HG02885 (cell line): Measurements from ENCODE around the gene PKD2L2.
"Not testable (repeated sequence)": the region's sequence is repeated elsewhere in the genome, so short reads cannot be mapped to it uniquely, and the experiment has no call there.

Experiments
- ATAC-seq: cut with Tn5 transposase; IDR thresholded peaks from one replicate; pipeline ENCODE4 v1.9.1; 2021; ENCODE audit warnings: mild to moderate bottlenecking; ENCODE audit not compliant: unreplicated experiment, poor library complexity

The PKD2L2 gene

GRCh38 chr5:137888863-137889759 lies at the start of gene PKD2L2:
Gene PKD2L2 (plus strand): TSS chr5:137889457. CDS start chr5:137889492, 35 bp downstream.
- ATAC-seq = peak; percentile 97

DNA sequence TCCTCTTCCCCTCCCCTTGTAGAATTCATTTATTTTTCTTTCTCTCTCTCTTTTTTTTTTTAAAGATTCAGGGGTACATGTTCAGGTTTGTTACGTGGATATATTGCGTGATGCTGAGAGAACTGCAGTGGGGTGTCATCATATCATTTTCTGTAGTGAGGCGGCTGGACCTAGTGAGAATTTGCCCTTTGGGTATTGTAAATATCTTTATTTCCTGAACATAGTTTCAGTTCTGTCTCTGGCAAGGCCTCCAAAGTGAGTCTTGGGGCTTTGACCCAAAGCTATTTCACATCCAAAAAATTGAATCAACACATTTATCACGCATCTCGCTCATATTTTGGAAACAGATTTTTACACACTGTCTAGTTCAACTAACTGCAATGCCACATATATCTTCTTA lies 47.0 kb upstream of the PKD2L2 start:
- no peak for ATAC-seq

- ATAC-seq = no peak
Observed at GRCh38 chr5:137843676-137844299, 45.5 kb upstream of the PKD2L2 start.

DNA sequence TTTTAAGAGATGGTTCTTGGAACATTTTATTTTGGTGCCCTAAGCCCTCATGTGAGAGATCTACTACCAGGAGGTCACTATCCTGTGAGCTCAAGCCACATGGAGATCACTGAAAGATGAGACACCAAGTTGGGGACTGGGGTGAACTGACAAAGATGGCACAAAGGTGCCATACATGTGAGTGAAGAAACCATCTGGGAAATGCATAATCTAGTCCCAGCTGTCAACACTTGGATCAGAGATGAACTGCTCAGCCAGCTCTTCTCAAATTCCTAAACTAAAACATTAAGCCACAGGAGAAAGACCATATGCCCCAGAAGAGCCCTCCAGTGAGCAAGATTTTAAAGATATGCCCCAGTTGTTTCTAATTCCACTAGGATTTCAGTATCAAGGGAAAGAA lies 43.8 kb upstream of the PKD2L2 start:
- ATAC-seq = no peak

DNA sequence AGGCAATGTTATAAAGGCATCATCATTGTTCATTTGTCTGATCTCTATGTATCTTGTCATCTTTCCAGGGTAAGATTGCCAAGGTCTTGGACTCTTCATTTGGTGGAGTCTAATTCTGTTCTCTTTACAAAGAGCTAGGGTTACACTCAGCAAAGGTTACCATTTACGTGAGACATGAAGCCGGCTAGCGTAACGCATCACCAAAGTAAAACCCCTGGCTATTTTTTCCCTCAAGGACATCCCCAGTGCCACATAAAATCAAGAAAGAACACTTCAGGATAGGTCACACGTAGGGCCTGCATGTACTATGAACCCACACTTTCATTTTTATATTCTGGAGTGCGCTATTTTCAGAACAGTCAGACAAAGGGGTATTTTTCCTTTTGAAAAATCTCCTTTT lies 41.6 kb upstream of the PKD2L2 start:
- peak; percentile 59 for ATAC-seq

- ATAC-seq = not testable (repeated sequence)
Observed at GRCh38 chr5:137853165-137853564, 36.1 kb upstream of the PKD2L2 start.

DNA sequence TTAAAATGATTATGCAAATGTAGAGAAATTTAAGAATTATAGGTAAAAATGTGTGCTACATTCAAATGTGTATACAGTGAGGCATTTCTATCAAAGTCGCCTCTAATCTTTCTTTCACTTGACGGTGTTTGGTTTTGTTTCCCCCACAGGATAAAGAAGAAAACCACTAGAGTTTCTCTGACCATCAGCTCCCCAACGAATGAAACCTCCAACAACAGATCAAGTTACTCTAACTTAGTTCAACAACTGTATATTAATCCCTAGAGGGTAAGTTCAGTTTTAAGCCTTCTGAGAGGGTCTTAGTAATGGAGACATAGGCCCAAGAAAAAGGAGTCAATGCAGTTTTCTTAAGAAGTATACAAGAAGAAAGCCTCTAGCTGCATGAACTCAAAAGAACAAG lies 33.1 kb upstream of the PKD2L2 start:
- peak; percentile 60 for ATAC-seq

DNA sequence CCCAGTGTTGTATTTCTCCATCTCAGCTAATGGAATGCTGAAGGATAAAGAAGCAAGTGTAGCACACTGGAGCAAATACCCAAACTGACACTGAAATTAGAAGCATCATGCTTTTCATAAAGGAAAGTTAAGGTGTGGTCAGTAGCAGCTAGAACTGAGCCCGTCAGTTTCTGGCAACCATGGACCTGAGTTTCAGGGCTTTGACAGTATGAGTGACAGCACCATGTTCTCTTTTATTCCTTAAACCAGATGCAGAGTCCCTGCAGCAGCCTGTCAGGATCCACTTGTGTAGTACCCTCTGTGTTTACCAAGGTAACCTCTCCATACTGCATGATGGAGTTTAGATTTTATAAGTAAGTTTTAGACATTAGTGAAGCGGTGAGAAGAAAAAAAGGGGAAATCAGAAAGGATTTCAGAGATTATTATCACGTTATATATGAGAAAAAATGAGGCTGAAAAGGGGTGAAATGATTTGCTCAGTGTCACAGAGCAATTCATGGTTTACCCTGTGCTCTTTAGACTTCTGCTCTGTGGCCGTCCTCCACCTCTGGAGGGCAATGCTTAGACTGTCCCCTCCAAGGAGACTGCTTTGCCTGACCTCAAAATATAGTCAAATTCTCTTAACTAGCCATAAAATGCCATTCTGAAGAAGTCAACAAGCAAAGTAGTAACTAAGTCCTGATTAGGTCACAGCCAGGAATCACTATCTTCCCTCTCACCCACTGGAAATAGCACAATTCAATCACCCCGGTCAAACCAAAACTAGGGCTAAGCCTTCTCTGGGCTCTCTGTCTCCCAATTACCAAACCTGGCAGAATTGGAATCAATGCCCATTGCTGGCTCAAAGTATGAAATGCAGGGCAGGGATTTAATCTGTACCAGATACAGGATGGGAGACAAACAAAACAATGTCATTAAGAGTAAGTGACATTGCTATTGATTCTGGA lies 32.1 kb upstream of the PKD2L2 start:
- ATAC-seq = peak; percentile 35

DNA sequence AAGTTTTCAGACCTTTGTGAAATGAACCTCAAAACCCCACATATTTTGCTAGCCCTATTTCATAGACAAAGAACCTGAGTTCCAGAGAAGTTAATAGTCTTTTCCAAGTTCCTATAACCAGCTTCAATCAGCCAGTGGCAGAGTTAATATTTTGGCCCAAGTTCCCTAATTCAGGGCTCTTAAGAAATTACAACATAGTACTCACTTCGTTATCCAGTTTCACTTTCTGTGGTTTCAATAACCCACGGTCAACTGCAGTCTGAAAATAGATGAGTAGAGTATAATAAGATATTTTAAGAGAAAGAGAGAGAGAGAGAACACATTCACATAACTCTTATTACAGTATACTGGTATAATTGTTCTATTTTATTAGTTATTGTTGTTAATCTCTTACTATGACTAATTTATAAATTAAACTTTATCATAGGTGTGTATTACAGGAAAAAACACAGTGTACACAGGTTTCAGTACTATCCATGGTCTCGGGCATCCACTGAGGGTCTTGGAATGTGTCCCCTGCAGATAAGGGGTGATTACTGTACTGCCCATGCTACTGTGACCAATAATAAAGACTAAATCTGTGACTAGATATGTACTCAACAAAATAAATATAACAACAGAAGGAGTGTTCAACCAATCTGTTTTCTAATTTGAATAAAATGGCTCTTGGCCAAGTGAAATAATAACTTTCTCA lies 30.9 kb upstream of the PKD2L2 start:
- peak; percentile 87 for ATAC-seq

- no peak for ATAC-seq
Observed at GRCh38 chr5:137858954-137859353, 30.3 kb upstream of the PKD2L2 start.

- ATAC-seq = no peak
Observed at GRCh38 chr5:137862251-137862650, 27.0 kb upstream of the PKD2L2 start.

DNA sequence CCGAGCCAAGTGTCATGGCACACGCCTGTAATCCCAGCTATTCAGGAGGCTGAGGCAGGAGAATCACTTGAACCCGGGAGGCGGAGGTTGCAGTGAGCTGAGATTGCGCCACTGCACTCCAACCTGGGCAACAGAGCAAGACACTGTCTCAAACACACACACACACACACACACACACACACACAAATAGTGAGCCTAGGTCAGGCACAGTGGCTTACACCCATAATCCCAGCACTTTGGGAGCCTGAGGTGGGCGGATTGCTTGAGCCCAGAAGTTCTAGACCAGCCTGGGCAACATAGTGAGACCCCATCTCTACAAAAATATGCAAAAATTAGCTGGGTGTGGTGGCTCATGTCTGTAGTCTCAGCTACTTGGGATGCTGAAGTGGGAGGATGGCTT lies 25.6 kb upstream of the PKD2L2 start:
- not testable (repeated sequence) for ATAC-seq

DNA sequence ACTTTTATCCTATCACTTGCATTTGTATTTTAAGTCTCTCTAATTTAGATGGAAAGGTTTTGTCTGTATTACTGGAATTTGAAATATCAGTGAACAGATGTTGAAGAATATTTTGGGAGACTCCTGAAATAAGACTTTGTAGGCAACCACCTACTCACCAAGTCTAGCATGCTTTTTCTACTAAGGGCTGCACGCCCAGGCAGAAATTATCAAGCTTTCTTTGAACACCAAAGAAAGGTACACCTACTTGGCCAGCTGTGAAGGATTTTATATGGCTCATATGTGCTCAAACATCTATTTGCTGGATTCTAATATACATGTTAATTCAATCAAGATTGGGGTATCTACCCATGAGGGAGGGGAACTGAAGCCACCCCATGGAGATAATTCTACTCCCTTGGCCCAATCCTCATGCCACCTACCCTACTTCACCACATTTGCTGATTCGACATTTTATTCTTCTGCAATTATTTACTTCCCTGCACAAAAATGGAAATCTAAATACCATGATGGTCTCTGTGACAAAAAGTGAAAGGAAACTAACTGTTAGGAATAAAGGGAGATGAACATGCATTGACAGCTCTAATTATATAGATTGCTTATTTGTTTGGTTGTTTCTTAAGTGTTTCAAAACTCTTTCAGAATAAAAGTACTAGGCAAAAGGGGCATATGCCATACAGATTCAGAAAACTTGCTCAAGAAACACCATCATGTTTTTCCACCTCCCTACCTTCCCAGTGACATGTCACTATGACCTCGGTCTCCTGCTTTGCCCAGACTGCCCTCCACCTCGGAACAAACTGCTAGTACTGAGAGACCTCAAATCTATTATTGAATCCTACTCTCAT lies 22.5 kb upstream of the PKD2L2 start:
- no peak for ATAC-seq

DNA sequence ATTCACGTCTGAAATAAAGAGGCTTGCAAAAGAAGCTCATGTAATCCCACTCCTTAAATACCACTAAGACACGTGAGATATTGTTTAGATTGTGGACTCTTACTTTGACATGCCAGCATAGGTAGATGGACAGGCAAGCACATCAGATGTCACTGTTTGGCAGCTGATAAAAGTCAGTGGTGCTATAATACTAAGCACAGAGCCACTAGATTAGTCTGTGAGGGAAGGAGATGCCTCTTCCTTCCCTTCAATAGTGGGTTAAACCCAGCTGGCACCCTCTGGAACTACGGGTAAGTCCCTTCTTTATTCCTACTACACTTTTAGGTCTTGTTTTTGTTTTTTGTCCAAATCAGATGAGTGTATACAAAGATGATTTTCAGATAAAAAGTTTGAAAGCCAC lies 21.6 kb upstream of the PKD2L2 start, which contains the start of gene MYOT:
Gene MYOT, plus strand, starts transcription at position 197 of the 400 bp plus-strand sequence. CDS start 2,792 bp downstream, outside the sequence.
- ATAC-seq = no peak

GRCh38 chr5:137870647-137871339 lies 18.5 kb upstream of the PKD2L2 start:
- no peak for ATAC-seq

DNA sequence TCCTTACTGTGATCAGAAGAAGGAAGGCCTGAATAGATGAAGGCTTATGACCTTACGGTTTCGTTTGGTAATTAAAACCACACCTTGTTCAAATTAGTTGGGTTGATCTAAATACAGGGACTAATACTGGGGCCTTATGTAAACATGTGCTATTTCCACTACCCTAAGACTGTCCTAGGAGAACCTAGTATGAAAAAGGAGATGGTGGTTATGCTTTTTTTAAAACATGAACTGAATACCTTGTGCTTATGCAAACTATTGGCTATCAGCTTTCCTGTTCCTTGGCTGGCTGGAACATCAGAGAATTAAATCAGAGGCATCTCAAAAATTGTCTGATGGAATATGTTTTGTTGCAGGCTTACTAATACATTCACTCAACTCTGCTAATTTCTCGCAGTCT lies 17.7 kb upstream of the PKD2L2 start:
- no peak for ATAC-seq

DNA sequence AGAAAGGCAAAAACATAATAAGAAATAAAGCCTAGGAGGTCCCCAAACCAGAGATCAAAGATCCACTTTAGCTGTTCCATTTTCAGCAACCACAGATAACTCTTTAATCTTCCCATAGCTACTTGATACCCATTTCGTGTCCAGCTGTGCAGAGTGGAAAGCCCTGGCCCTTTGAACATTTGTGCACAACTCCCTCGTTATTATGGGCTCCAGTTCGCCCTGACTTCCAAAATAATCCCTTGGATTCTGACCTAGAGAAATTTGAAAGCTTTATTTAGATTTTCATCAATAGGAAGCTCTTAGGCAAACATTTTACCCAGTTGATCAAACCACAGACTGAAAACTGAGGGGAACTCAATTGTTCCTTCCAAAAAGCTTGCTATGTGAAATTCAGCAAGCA lies 16.8 kb upstream of the PKD2L2 start:
- no peak for ATAC-seq

DNA sequence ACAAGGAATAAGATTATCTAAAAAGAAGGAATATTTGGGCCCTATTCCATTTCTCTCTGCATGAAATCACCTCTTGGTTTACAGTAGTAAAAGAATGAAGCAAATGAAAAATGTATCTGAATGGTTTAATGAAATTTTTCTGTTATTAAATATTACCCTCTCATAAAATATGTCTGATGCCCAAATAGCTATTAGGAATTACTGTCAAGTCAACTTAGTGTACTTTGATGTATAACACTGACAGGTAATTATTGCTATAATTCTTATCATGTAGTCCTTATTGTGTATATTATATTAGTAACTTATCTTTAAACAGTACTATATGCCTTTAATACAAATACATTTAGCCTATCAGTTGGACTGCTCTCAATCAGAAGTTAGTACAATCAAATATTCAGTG lies 13.2 kb upstream of the PKD2L2 start:
- no peak for ATAC-seq
